GM12892 (cell line): ENCODE measurements around the gene PDE7B.

Experiments
- POLR2A ChIP-seq: IDR thresholded peaks from 2 replicates; pipeline ENCODE4 v1.6.1; 2011; ENCODE audit warnings: low read depth, low read length, control low read depth
- POLR2AphosphoS5 ChIP-seq: IDR thresholded peaks from 2 replicates; pipeline ENCODE4 v1.6.1; 2011; ENCODE audit warnings: low read depth, low read length, control low read depth
- TAF1 ChIP-seq: IDR thresholded peaks from 2 replicates; pipeline ENCODE4 v1.6.1; 2011; ENCODE audit warnings: low read depth, mild to moderate bottlenecking, control low read depth, low read length, borderline replicate concordance

- TF ChIP-seq POLR2AphosphoS5 = no peak
- TF ChIP-seq TAF1 = no peak
- TF ChIP-seq POLR2A = no peak
Observed at GRCh38 chr6:135950669-135951068, 99.2 kb downstream of the PDE7B start.
